Liver (tissue), 9 donors: Measurements from ENCODE around the gene SRPX. TPM values are rescaled to one million over a fixed set of nuclear protein-coding genes. Genes with fewer than 3 reads are reported as not detected.

ENCODE experiments used
- DNase-seq: peaks from one replicate; pipeline ENCODE4 v3.0.0-alpha.2; 2017; ENCODE audit warnings: low spot score
- H3K27ac ChIP-seq, 2 donors: one replicate each; pipeline ENCODE4 v1.7.0; 2013; ENCODE audit warnings: inconsistent platforms in 2 of 2, low read length in 2 of 2, control low read depth in 1 of 2, low read depth in 1 of 2, mild to moderate bottlenecking in 1 of 2
- H3K27me3 ChIP-seq, 4 donors: one replicate each; pipeline versions ENCODE4 v1.6.1 to v1.7.0; 2013; ENCODE audit warnings: low read length in 3 of 4, inconsistent platforms in 1 of 4, mild to moderate bottlenecking in 1 of 4, moderate library complexity in 1 of 4; ENCODE audit not compliant: control insufficient read depth in 4 of 4, insufficient read depth in 4 of 4
- H3K36me3 ChIP-seq, 4 donors: one replicate each; pipeline versions ENCODE4 v1.6.1 to v1.7.0; 2013; ENCODE audit warnings: low read length in 3 of 4, mild to moderate bottlenecking in 3 of 4, low read depth in 1 of 4, moderate library complexity in 1 of 4; ENCODE audit not compliant: control insufficient read depth in 4 of 4, insufficient read depth in 3 of 4
- H3K4me1 ChIP-seq, 4 donors: one replicate each; pipeline versions ENCODE4 v1.6.1 to v1.7.0; 2013; ENCODE audit warnings: low read length in 3 of 4, mild to moderate bottlenecking in 3 of 4, moderate library complexity in 1 of 4; ENCODE audit not compliant: control insufficient read depth in 4 of 4, insufficient read depth in 4 of 4
- H3K4me3 ChIP-seq, 3 donors: one replicate each; pipeline versions ENCODE4 v1.6.1 to v1.7.0; 2013; ENCODE audit warnings: low read length in 3 of 3, control low read depth in 1 of 3, low read depth in 1 of 3, mild to moderate bottlenecking in 1 of 3
- H3K9ac ChIP-seq, 2 donors: one replicate each; pipeline ENCODE4 v1.7.0; 2013; ENCODE audit warnings: low read length in 2 of 2, mild to moderate bottlenecking in 2 of 2, moderate library complexity in 2 of 2, control low read depth in 1 of 2, low read depth in 1 of 2
- H3K9me3 ChIP-seq, 4 donors: one replicate each; pipeline versions ENCODE4 v1.6.1 to v1.7.0; 2013; ENCODE audit warnings: low read length in 3 of 4; ENCODE audit not compliant: control insufficient read depth in 4 of 4
- FOXA2 ChIP-seq: IDR thresholded peaks from 2 replicates; pipeline ENCODE4 v1.6.1; 2016; ENCODE audit warnings: antibody characterized with exemption
- GABPA ChIP-seq, 2 donors: IDR thresholded peaks in 1 of 2; conservative IDR thresholded peaks in 1 of 2; 2 replicates each; pipeline ENCODE4 v1.6.1; 2016; ENCODE audit warnings: antibody characterized with exemption in 2 of 2, mild to moderate bottlenecking in 1 of 2, moderate library complexity in 1 of 2
- HNF4A ChIP-seq, 2 donors: conservative IDR thresholded peaks; 2 replicates each; pipeline ENCODE4 v1.6.1; 2016; ENCODE audit warnings: antibody characterized with exemption in 2 of 2, mild to moderate bottlenecking in 2 of 2
- HNF4G ChIP-seq: IDR thresholded peaks from 2 replicates; pipeline ENCODE4 v1.6.1; 2016; ENCODE audit warnings: antibody characterized with exemption
- JUND ChIP-seq, 2 donors: IDR thresholded peaks; 2 replicates each; pipeline ENCODE4 v1.6.1; 2016; ENCODE audit warnings: antibody characterized with exemption in 2 of 2
- MAX ChIP-seq: IDR thresholded peaks from 2 replicates; pipeline ENCODE4 v1.6.1; 2016; ENCODE audit warnings: antibody characterized with exemption
- NR2F2 ChIP-seq: IDR thresholded peaks from 2 replicates; pipeline ENCODE4 v1.6.1; 2016; ENCODE audit warnings: antibody characterized with exemption
- RAD21 ChIP-seq, 2 donors: IDR thresholded peaks; 2 replicates each; pipeline ENCODE4 v1.6.1; 2016; ENCODE audit warnings: antibody characterized with exemption in 2 of 2, mild to moderate bottlenecking in 2 of 2
- REST ChIP-seq: IDR thresholded peaks from 2 replicates; pipeline ENCODE4 v1.6.1; 2016; ENCODE audit warnings: antibody characterized with exemption, mild to moderate bottlenecking
- RXRA ChIP-seq, 2 donors: IDR thresholded peaks; 2 replicates each; pipeline ENCODE4 v1.6.1; 2017 to 2018; ENCODE audit warnings: antibody characterized with exemption in 2 of 2, mild to moderate bottlenecking in 1 of 2
- SP1 ChIP-seq: IDR thresholded peaks from 2 replicates; pipeline ENCODE4 v1.6.1; 2018; ENCODE audit warnings: antibody characterized with exemption, mild to moderate bottlenecking
- ZBTB33 ChIP-seq: IDR thresholded peaks from 2 replicates; pipeline ENCODE4 v1.6.1; 2016; ENCODE audit warnings: antibody characterized with exemption
- WGBS: extraction: QIAGEN DNeasy Blood & Tissue Kit; methylation state at CpG from one replicate; pipeline ENCODE4 v1.1.7; 2013; 5-methylcytosine and 5-hydroxymethylcytosine counted together
- polyA plus RNA-seq, 2 donors: library from polyadenylated mRNA; stranded (reverse) in 1 of 2; unstranded in 1 of 2; fragments of 200-250 nt in 1 of 2; fragments of >200 nt in 1 of 2; fragmentation: Nextera tagmentation in 1 of 2; extraction: Ambion mirVana in 1 of 2; gene quantifications; one replicate each; pipeline versions ENCODE4 v1.2.1 to v1.2.3, GENCODE V29; 2013 to 2015
- total RNA-seq, 2 donors: library from RNA; depleted of rRNA; stranded (reverse); fragments of >200 nt; gene quantifications; one replicate each; pipeline ENCODE4 v1.2.3, GENCODE V29; 2014
- TF ChIP-seq, protein P1 (sequence below): IDR thresholded peaks from 2 replicates; pipeline ENCODE4 v1.6.1; 2016; ENCODE audit warnings: antibody characterized with exemption
- TF ChIP-seq, protein P2 (sequence below): fragments of 150-350 bp; IDR thresholded peaks from 2 replicates; pipeline ENCODE4 v1.5.1; 2017; ENCODE audit warnings: improper control_type of control experiment, low read depth, low read length; ENCODE audit not compliant: missing input control
- donor health status: healthy.
- donor health status: healthy.
- donor health status: healthy.
- donor health status: healthy.
- donor health status: healthy.

SRPX gene
- total and polyA plus RNA-seq, 4 donors: 4.9 to 15.3 (median 10.3) TPM

DNA sequence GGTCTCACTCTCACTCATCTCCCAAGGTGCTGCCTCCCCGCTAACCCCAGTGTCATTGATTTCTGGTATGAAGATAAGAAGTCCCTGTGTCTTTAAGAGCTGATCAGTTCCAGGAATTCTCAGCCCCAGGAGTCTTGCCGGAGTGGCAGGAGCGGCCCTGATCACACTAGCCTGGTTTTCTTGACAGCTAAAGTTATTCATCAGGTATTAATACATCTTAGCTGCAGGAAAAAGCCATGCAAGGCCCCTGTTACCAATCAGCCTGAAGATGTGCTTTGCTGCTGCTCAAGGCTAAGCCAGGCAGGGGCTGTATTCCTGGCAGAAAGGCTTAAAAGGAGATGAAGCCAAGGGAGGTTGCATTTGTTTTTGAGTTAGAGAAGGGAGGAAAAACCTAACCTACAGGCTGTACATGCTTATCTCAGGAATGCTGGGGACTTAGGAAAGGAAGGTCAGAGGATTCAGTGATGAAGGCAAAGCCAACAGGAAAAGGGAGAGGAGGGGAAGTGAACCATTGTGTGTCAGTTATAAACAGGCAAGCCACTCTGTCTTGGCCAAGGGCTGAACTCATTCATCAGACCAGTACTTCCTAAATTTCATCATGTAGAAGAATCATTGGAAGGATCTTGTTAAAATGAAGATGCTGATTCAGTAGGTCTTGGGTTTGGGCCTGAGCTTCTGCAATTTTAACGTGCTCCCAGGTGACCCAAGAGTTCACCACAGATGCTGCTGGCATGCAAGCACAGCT lies 8.6 kb downstream of the SRPX start:
- peaks cover 0 to 5% (median 0%) of the 10 kb centered on the region in 4 donors for H3K27me3 ChIP-seq
- H3K9ac ChIP-seq: no peak overlapping the region
- DNase-seq: no peak
- H3K4me3 ChIP-seq: no peak overlapping the region
- TF ChIP-seq, protein P1, sequence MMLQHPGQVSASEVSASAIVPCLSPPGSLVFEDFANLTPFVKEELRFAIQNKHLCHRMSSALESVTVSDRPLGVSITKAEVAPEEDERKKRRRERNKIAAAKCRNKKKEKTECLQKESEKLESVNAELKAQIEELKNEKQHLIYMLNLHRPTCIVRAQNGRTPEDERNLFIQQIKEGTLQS: no peak
- TF ChIP-seq NR2F2: peak; percentile 29
- 80% methylated on average over 4 of the region's 4 CpGs for WGBS
- H3K36me3 ChIP-seq: no peaks in the 10 kb centered on the region
- no peaks in the 10 kb centered on the region for H3K4me1 ChIP-seq
- no peaks in the 10 kb centered on the region for H3K9me3 ChIP-seq
- no peak overlapping the region for H3K27ac ChIP-seq

- Histone ChIP-seq H3K27ac (no peak overlapping the region), H3K4me3 (no peak overlapping the region), H3K27me3 (no peaks in the 10 kb centered on the region), H3K9me3 (no peaks in the 10 kb centered on the region), H3K9ac (no peak overlapping the region), H3K36me3 (no peaks in the 10 kb centered on the region), H3K4me1 (no peaks in the 10 kb centered on the region)
- TF ChIP-seq SP1: no peak
- TF ChIP-seq HNF4G: no peak
- TF ChIP-seq NR2F2: no peak
- no peak for TF ChIP-seq FOXA2
- TF ChIP-seq, protein P2, sequence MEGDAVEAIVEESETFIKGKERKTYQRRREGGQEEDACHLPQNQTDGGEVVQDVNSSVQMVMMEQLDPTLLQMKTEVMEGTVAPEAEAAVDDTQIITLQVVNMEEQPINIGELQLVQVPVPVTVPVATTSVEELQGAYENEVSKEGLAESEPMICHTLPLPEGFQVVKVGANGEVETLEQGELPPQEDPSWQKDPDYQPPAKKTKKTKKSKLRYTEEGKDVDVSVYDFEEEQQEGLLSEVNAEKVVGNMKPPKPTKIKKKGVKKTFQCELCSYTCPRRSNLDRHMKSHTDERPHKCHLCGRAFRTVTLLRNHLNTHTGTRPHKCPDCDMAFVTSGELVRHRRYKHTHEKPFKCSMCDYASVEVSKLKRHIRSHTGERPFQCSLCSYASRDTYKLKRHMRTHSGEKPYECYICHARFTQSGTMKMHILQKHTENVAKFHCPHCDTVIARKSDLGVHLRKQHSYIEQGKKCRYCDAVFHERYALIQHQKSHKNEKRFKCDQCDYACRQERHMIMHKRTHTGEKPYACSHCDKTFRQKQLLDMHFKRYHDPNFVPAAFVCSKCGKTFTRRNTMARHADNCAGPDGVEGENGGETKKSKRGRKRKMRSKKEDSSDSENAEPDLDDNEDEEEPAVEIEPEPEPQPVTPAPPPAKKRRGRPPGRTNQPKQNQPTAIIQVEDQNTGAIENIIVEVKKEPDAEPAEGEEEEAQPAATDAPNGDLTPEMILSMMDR: no peak
- no peak for TF ChIP-seq REST
- TF ChIP-seq RXRA (IDR thresholded peaks at IDR 0.05): no peak
- no peak for TF ChIP-seq JUND (IDR thresholded peaks at IDR 0.05)
- no peak for TF ChIP-seq RAD21 (IDR thresholded peaks at IDR 0.05)
- TF ChIP-seq MAX: no peak
- no peak for TF ChIP-seq GABPA (IDR thresholded peaks at IDR 0.05 in 1 of 2, conservative IDR thresholded peaks at IDR 0.05 in 1 of 2)
- no peak for TF ChIP-seq HNF4A (conservative IDR thresholded peaks at IDR 0.05)
- no peak for TF ChIP-seq ZBTB33
- 89% methylated on average over 3 of the region's 3 CpGs for WGBS
- DNase-seq: no peak
These were observed 14.1 kb downstream of the SRPX start for GRCh38 chrX:38206542-38206941.
